ENCODE measurements around the gene CELF4. TPM values are rescaled to one million over a fixed set of nuclear protein-coding genes. Genes with fewer than 3 reads are reported as not detected.

Gene CELF4
- total and polyA plus RNA-seq, 10 of the 15 experiments (the other 5 are each of a cell fraction or from before 2014, with no cell fraction given), result 0.03 to 0.32 TPM; not detected in 8

DNA sequence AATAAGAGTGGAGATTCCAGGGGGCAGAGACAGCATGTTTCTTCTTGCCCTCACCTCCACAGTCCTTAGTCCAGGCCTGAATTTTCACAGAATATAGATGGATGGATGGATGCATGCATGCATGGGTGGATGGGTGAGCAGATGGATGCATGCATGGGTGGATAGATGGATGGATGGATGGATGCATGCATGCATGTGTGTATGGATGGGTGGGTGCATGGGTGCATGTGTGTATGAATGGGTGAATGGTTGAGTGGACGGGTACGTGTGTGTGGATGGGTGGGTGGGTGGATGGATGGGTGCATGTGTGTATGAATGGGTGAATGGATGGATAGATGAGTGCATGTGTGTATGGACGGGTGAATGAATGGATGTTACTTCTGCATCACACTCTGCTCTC, 153.3 kb downstream of the CELF4 start (continued):
- TF ChIP-seq, protein P1, sequence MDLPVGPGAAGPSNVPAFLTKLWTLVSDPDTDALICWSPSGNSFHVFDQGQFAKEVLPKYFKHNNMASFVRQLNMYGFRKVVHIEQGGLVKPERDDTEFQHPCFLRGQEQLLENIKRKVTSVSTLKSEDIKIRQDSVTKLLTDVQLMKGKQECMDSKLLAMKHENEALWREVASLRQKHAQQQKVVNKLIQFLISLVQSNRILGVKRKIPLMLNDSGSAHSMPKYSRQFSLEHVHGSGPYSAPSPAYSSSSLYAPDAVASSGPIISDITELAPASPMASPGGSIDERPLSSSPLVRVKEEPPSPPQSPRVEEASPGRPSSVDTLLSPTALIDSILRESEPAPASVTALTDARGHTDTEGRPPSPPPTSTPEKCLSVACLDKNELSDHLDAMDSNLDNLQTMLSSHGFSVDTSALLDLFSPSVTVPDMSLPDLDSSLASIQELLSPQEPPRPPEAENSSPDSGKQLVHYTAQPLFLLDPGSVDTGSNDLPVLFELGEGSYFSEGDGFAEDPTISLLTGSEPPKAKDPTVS (IDR thresholded peaks at IDR 0.05; ENCODE audit: low read depth, low read length), result no peak
- TF ChIP-seq CBFB (IDR thresholded peaks at IDR 0.05; ENCODE audit: low read depth) (no peak), SUPT20H (IDR thresholded peaks at IDR 0.05; ENCODE audit: borderline replicate concordance, control insufficient read depth, low read depth, low read length) (no peak), RBBP5 (conservative IDR thresholded peaks at IDR 0.05) (no peak), GATAD2B (conservative IDR thresholded peaks at IDR 0.05; ENCODE audit: low read depth) (no peak), SRF (IDR thresholded peaks at IDR 0.05; ENCODE audit: low read depth in 2 of 2, low read length in 2 of 2) (no peak)

DNA sequence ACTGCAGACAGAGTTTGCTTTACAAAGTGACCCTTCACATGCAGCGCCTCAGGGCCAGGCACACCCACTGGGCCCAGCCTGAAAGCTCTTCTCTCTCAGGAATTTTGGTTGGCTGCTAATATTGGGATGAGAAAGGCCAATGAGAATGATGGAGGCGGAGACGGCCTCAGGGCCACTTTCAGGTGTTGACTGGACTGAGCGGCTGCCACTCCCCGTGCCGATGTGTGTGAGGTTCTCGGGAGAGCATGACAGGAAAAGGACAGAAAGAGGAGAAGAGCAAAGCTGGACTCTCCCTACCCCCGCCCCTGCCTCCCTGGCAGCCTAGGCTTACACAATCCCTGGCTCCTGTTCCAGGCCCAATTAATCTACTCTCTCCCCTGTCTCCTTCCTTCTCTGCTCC, 155.7 kb downstream of the CELF4 start:
- Histone ChIP-seq H3K9ac (ENCODE audit: control insufficient read depth, insufficient read depth, low read length) (no peak overlapping the region), H4K20me1 (ENCODE audit: control insufficient read depth, insufficient read depth) (no peaks in the 10 kb centered on the region), H3K4me1 (ENCODE audit: control insufficient read depth, insufficient read depth, low read length) (no peaks in the 10 kb centered on the region), H3K27me3 (replicated peaks in 1 of 2; ENCODE audit: control insufficient read depth in 2 of 2, insufficient read depth in 2 of 2, low read length in 1 of 2) (no peaks in the 10 kb centered on the region; a peak in 1 of 4 replicates), H2AFZ (ENCODE audit: control insufficient read depth, low read depth, low read length) (no peak overlapping the region), H3K36me3 (ENCODE audit: control insufficient read depth in 2 of 2, insufficient read depth in 2 of 2, low read length in 1 of 2) (no peaks in the 10 kb centered on the region), H3K4me2 (ENCODE audit: control insufficient read depth, insufficient read depth) (no peak overlapping the region), H3K79me2 (ENCODE audit: control insufficient read depth, insufficient read depth, low read length) (no peaks in the 10 kb centered on the region), H3K27ac (ENCODE audit: control insufficient read depth, insufficient read depth) (no peak overlapping the region), H3K4me3 (no peak overlapping the region), H3K9me3 (replicated peaks; ENCODE audit: control insufficient read depth, insufficient read depth, low read length) (no peaks in the 10 kb centered on the region)
- ChIA-PET POLR2A (no interaction called here), CTCF (no interaction called here), SMC1A (ENCODE audit: uncharacterized antibody, unreplicated experiment) (no interaction called here), RAD21 (ENCODE audit: unreplicated experiment) (no interaction called here)
- TF ChIP-seq TCF3 (IDR thresholded peaks at IDR 0.05; ENCODE audit: borderline replicate concordance, insufficient read depth, low read depth, low read length), result no peak
- TF ChIP-seq SMC3 (IDR thresholded peaks at IDR 0.05; ENCODE audit: borderline replicate concordance, low read length), result no peak
- no peak for TF ChIP-seq BACH1 (IDR thresholded peaks at IDR 0.05; ENCODE audit: borderline replicate concordance)
- TF ChIP-seq JUNB (IDR thresholded peaks at IDR 0.05), result no peak
- no peak for TF ChIP-seq ZNF274 (IDR thresholded peaks at IDR 0.05; ENCODE audit: insufficient read depth, insufficient read length)
- TF ChIP-seq, protein P2, sequence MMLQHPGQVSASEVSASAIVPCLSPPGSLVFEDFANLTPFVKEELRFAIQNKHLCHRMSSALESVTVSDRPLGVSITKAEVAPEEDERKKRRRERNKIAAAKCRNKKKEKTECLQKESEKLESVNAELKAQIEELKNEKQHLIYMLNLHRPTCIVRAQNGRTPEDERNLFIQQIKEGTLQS (IDR thresholded peaks at IDR 0.05; ENCODE audit: borderline replicate concordance, extremely low read depth, low read depth, low read length), result no peak
- TF ChIP-seq TCF7 (IDR thresholded peaks at IDR 0.05; ENCODE audit: borderline replicate concordance), result no peak
- TF ChIP-seq, protein P1 (IDR thresholded peaks at IDR 0.05; ENCODE audit: low read depth, low read length), result no peak
- in situ Hi-C loops (cut with MboI), result no loop called here
- DNase-seq (ENCODE audit: low read depth, low spot score), result no peak
- ATAC-seq, result no peak
- BruUV-seq (replicated peaks), result no TSS peak
- intact Hi-C loops (cut with micrococcal nuclease; ENCODE audit: unreplicated experiment), result no loop called here
- no peak for FAIRE-seq
- WGBS (ENCODE audit: insufficient coverage, insufficient replicate concordance, low lambda C conversion rate, missing lambda C conversion rate), result 37% methylated on average over 8 of the region's 8 CpGs

All from GM12878 (cell line).